Naive thymus-derived CD4-positive, alpha-beta T cell (primary cell): ENCODE measurements around the gene PAIP1. TPM values are rescaled to one million over a fixed set of nuclear protein-coding genes. Genes with fewer than 3 reads are reported as not detected.
"Not testable (repeated sequence)": the region's sequence is repeated elsewhere in the genome, so short reads cannot be mapped to it uniquely, and the experiment has no call there.

ENCODE experiments used
- ATAC-seq: fragments of 150-1000 bp; cut with Tn5 transposase; 2 replicates; pipeline ENCODE4 v1.10.0; 2021; ENCODE audit warnings: mild to moderate bottlenecking, moderate library complexity
- CTCF ChIA-PET: fragments of 350-600 bp; sonication (Branson Sonifier 250); formaldehyde crosslinking; loops from one replicate; lab custom pipeline; 2021; ENCODE audit warnings: antibody characterized with exemption; lab: Charles Lee
- POLR2A ChIA-PET: fragments of 350-600 bp; sonication (Branson Sonifier 250); formaldehyde crosslinking; loops from one replicate; lab custom pipeline; 2021; ENCODE audit warnings: antibody characterized with exemption, inconsistent platforms; lab: Charles Lee
- DNase-seq, 9 donors: peaks; one replicate each; pipeline versions ENCODE4 v3.0.0 to v3.0.0-alpha.2; 2020 to 2022; ENCODE audit warnings: mixed read lengths in 1 of 9
- H3K27ac ChIP-seq: one replicate; pipeline ENCODE4 v1.7.0; 2013; ENCODE audit warnings: mild to moderate bottlenecking, low read depth, low read length, moderate library complexity
- H3K27me3 ChIP-seq, 2 donors: one replicate each; pipeline ENCODE4 v1.7.0; 2013; ENCODE audit warnings: low read length in 2 of 2, mild to moderate bottlenecking in 2 of 2, moderate library complexity in 2 of 2; ENCODE audit not compliant: control insufficient read depth in 2 of 2, insufficient read depth in 2 of 2
- H3K36me3 ChIP-seq, 3 experiments: 1 replicate in 2 of 3; 2 replicates in 1 of 3; pipeline ENCODE4 v1.7.0; 2013; ENCODE audit warnings: low read length in 3 of 3, mild to moderate bottlenecking in 3 of 3, moderate library complexity in 1 of 3; ENCODE audit not compliant: insufficient read depth in 3 of 3, control insufficient read depth in 2 of 3
- H3K4me1 ChIP-seq, 2 donors: one replicate each; pipeline ENCODE4 v1.7.0; 2013; ENCODE audit warnings: low read length in 2 of 2, mild to moderate bottlenecking in 2 of 2, moderate library complexity in 1 of 2; ENCODE audit not compliant: control insufficient read depth in 2 of 2, insufficient read depth in 2 of 2
- H3K4me3 ChIP-seq: 2 replicates; pipeline ENCODE4 v1.7.0; 2013; ENCODE audit warnings: mild to moderate bottlenecking, low read length
- H3K9me3 ChIP-seq, 3 experiments: 1 replicate in 2 of 3; 2 replicates in 1 of 3; pipeline ENCODE4 v1.7.0; 2013; ENCODE audit warnings: low read length in 3 of 3; ENCODE audit not compliant: control insufficient read depth in 2 of 3
- H3K27ac Mint-ChIP-seq, 9 donors: one replicate each; pipeline ENCODE4 v1.8.0; 2020 to 2022; ENCODE audit warnings: mixed read lengths in 9 of 9, mild to moderate bottlenecking in 8 of 9, moderate library complexity in 5 of 9, inconsistent platforms in 2 of 9
- H3K27me3 Mint-ChIP-seq, 5 donors: one replicate each; pipeline ENCODE4 v1.8.0; 2021 to 2022; ENCODE audit warnings: mixed read lengths in 5 of 5, mild to moderate bottlenecking in 1 of 5
- H3K36me3 Mint-ChIP-seq, 5 donors: one replicate each; pipeline ENCODE4 v1.8.0; 2020 to 2022; ENCODE audit warnings: mixed read lengths in 5 of 5, mild to moderate bottlenecking in 3 of 5, inconsistent platforms in 1 of 5
- H3K4me1 Mint-ChIP-seq, 7 donors: one replicate each; pipeline ENCODE4 v1.8.0; 2020 to 2022; ENCODE audit warnings: mixed read lengths in 7 of 7, mild to moderate bottlenecking in 3 of 7, inconsistent platforms in 1 of 7
- H3K4me3 Mint-ChIP-seq, 10 donors: one replicate each; pipeline ENCODE4 v1.8.0; 2020 to 2022; ENCODE audit warnings: mild to moderate bottlenecking in 10 of 10, mixed read lengths in 10 of 10, moderate library complexity in 6 of 10, inconsistent platforms in 2 of 10
- H3K9me3 Mint-ChIP-seq, 11 donors: one replicate each; pipeline ENCODE4 v1.8.0; 2020 to 2022; ENCODE audit warnings: mixed read lengths in 11 of 11, mild to moderate bottlenecking in 4 of 11, inconsistent platforms in 1 of 11, moderate library complexity in 1 of 11
- intact Hi-C, 2 donors: fragments of 100-400 bp; cut with micrococcal nuclease; formaldehyde crosslinking; loops; one replicate each; pipeline ENCODE4 v1.15.1; 2023
- polyA plus RNA-seq, 2 donors: library from polyadenylated mRNA; unstranded; fragments of 300-500 nt; fragmentation: Illumina TruSeq; gene quantifications; one replicate each; pipeline ENCODE4 v1.2.3, GENCODE V29; 2021
- total RNA-seq, 6 experiments: library from RNA in 5 of 6; stranded (reverse) in 5 of 6; gene quantifications; 1 replicate in 5 of 6; 2 replicates in 1 of 6; pipeline ENCODE4 v1.2.3 and lab custom pipeline; 2021 to 2026

The PAIP1 gene
- total and polyA plus RNA-seq, 7 experiments from 2014 or later: 20.7 to 47.8 (median 39.2) TPM

- Mint-ChIP-seq H3K4me1 (no peaks in the 10 kb centered on the region), H3K4me3 (no peak overlapping the region), H3K36me3 (peaks cover 0 to 7% (median 0%) of the 10 kb centered on the region in 5 donors), H3K9me3 (no peaks in the 10 kb centered on the region), H3K27ac (no peak overlapping the region), H3K27me3 (peaks cover 0 to 8% (median 2%) of the 10 kb centered on the region in 5 donors)
- POLR2A ChIA-PET: no interaction called here
- Histone ChIP-seq H3K4me1 (no peaks in the 10 kb centered on the region), H3K27ac (no peak overlapping the region), H3K4me3 (no peak overlapping the region), H3K9me3 (no peaks in the 10 kb centered on the region), H3K36me3 (no peaks in the 10 kb centered on the region), H3K27me3 (no peaks in the 10 kb centered on the region)
- intact Hi-C loops: no loop called here
- ATAC-seq (no peak), DNase-seq (no peak)
- CTCF ChIA-PET: no interaction called here
Measured at GRCh38 chr5:43567967-43568366, 11.1 kb upstream of the PAIP1 start.

- Mint-ChIP-seq H3K9me3 (no peaks in the 10 kb centered on the region), H3K27me3 (peaks cover 5 to 17% (median 11%) of the 10 kb centered on the region in 5 donors), H3K4me3 (no peak overlapping the region), H3K27ac (no peak overlapping the region), H3K4me1 (peaks cover 0 to 2% (median 0%) of the 10 kb centered on the region in 7 donors), H3K36me3 (no peaks in the 10 kb centered on the region)
- intact Hi-C loops: no loop called here
- CTCF ChIA-PET: no interaction called here
- Histone ChIP-seq H3K36me3 (no peaks in the 10 kb centered on the region), H3K27me3 (no peaks in the 10 kb centered on the region), H3K4me3 (no peak overlapping the region), H3K27ac (no peak overlapping the region), H3K9me3 (no peaks in the 10 kb centered on the region), H3K4me1 (no peaks in the 10 kb centered on the region)
- DNase-seq: no peak
- ATAC-seq: no peak
- POLR2A ChIA-PET: no interaction called here
Measured at GRCh38 chr5:43565043-43565442, 8.2 kb upstream of the PAIP1 start.

DNA sequence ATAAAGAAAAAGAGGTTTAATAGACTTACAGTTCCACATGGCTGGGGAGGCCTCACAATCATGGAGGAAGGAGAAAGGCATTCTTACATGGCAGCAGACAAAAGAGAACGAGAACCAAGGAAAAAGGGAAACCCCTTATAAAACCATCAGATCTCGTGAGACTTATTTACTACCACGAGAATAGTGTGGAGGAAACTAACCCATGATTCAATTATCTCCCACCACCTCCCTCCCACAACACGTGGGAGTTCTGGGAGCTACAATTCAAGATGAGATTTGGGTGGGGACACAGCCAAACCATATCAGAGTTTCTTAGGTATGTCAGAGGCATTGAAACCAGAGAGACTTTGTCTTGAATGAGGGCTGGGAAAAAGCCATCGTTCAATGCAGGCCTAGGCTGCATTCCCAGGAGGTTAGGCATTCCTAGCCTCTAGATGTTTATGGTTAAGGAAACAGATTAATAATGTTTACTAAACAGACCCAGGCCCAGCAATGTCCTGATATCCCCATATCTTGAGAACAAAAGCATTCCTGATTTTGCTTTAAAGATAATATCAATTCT lies 7.5 kb upstream of the PAIP1 start:
- ATAC-seq: no peak
- Mint-ChIP-seq H3K9me3 (no peaks in the 10 kb centered on the region), H3K4me1 (peaks cover 0 to 2% (median 0%) of the 10 kb centered on the region in 7 donors), H3K36me3 (no peaks in the 10 kb centered on the region), H3K27ac (no peak overlapping the region), H3K27me3 (peaks cover 5 to 20% (median 11%) of the 10 kb centered on the region in 5 donors), H3K4me3 (no peak overlapping the region)
- ChIA-PET CTCF (no interaction called here), POLR2A (no interaction called here)
- DNase-seq: no peak
- H3K36me3 ChIP-seq: no peaks in the 10 kb centered on the region
- intact Hi-C loops: no loop called here
- H3K9me3 ChIP-seq: no peaks in the 10 kb centered on the region
- H3K27ac ChIP-seq: no peak overlapping the region
- no peaks in the 10 kb centered on the region for H3K27me3 ChIP-seq
- H3K4me1 ChIP-seq: no peaks in the 10 kb centered on the region
- H3K4me3 ChIP-seq: no peak overlapping the region

DNA sequence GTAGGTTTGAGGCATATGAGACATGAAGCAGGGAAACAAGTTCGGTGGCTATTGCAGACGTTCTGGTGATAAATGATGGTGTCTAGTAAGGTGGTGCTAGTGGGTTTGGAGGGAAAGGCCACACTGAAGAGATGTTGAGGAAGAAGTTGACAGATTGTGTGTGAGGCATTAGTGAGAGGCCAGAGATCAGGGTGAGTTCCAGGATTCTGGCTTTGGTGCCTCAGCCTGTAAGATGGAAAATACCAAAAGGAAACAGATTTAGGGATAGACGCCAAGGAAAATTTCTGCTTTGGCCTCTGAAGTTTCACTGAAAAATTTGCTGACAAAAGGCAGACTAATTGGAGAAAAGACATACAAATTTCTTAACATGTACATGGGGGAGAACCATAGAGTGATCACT lies 6.4 kb upstream of the PAIP1 start:
- H3K36me3 ChIP-seq: no peaks in the 10 kb centered on the region
- no peak overlapping the region for H3K4me3 Mint-ChIP-seq
- H3K4me1 Mint-ChIP-seq: peaks cover 0 to 3% (median 0%) of the 10 kb centered on the region in 7 donors
- no peaks in the 10 kb centered on the region for H3K9me3 ChIP-seq
- no peaks in the 10 kb centered on the region for H3K4me1 ChIP-seq
- H3K27ac Mint-ChIP-seq: no peak overlapping the region
- H3K4me3 ChIP-seq: no peak overlapping the region
- H3K27me3 Mint-ChIP-seq: peaks cover 5 to 23% (median 11%) of the 10 kb centered on the region in 5 donors
- H3K27ac ChIP-seq: no peak overlapping the region
- ChIA-PET CTCF (no interaction called here), POLR2A (no interaction called here)
- no peaks in the 10 kb centered on the region for H3K27me3 ChIP-seq
- H3K36me3 Mint-ChIP-seq: no peaks in the 10 kb centered on the region
- ATAC-seq (no peak), DNase-seq (no peak)
- intact Hi-C loops: no loop called here
- H3K9me3 Mint-ChIP-seq: no peaks in the 10 kb centered on the region

DNA sequence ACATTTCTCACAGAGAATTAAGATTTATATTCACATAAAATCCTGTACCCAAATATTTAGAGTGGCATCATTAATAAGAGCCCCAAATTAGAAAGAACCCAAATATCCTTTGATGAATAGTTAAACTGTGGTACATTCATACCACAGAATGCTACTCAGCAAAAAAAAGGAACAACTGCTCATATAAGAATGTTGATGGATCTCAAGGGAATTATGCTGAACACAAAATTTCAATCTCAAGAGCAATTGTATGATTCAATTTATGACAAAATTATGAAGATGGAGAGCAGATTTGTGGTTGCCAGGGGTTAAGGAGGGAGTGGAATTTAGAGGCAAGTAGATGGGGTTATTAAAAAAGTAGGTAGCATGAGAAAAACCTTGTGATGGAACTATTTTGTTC lies 4.5 kb upstream of the PAIP1 start:
- no peak overlapping the region for H3K27ac ChIP-seq
- H3K4me3 ChIP-seq: no peak overlapping the region
- H3K9me3 Mint-ChIP-seq: no peaks in the 10 kb centered on the region
- intact Hi-C loops: no loop called here
- ATAC-seq (no peak), DNase-seq (no peak)
- H3K36me3 Mint-ChIP-seq: peaks cover 0 to 5% (median 0%) of the 10 kb centered on the region in 5 donors
- H3K4me3 Mint-ChIP-seq: no peak overlapping the region
- ChIA-PET POLR2A (interaction anchor here (1.6 kb wide), 1 partner anchor 77 kb away, joined by 6 read pairs; the partner anchor contains the start of gene TMEM267), CTCF (no interaction called here)
- peaks cover 0 to 9% (median 7%) of the 10 kb centered on the region in 7 donors for H3K4me1 Mint-ChIP-seq
- H3K27me3 ChIP-seq: no peaks in the 10 kb centered on the region
- H3K36me3 ChIP-seq: no peaks in the 10 kb centered on the region
- H3K27me3 Mint-ChIP-seq: peaks cover 5 to 21% (median 11%) of the 10 kb centered on the region in 5 donors
- H3K9me3 ChIP-seq: no peaks in the 10 kb centered on the region
- peaks cover 0 to 5% of the 10 kb centered on the region in 2 donors for H3K4me1 ChIP-seq
- H3K27ac Mint-ChIP-seq: no peak overlapping the region

DNA sequence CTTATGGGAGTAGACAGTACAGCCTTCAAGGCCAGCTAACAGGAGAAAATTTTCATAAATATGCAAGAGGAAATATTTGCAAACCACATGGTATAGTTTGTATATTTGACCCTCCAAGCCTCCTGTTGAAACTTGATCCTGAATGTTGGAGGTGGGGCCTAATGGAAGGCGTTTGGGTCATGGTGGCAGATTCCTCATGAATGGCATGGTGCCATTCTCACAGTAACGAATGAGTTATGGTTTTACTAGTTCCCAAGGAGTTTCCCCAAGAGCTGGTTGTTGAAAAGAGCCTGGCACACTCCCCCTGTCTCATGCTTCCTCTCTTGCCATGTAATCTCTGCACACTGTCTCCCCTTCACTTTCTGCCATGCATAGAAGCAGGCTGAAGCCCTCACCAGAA lies 3.3 kb upstream of the PAIP1 start:
- no peaks in the 10 kb centered on the region for H3K9me3 Mint-ChIP-seq
- no peak for ATAC-seq
- POLR2A ChIA-PET: interaction anchor here (1.4 to 1.6 kb wide), 2 partner anchors 17 to 76 kb away, joined by 3 to 6 read pairs; partner anchors contain the start of gene TMEM267
- H3K27ac ChIP-seq: no peak overlapping the region
- DNase-seq: no peak
- peaks cover 6 to 12% (median 7%) of the 10 kb centered on the region in 7 donors for H3K4me1 Mint-ChIP-seq
- H3K4me3 Mint-ChIP-seq: no peak overlapping the region
- H3K27me3 Mint-ChIP-seq: peaks cover 5 to 21% (median 9%) of the 10 kb centered on the region in 5 donors
- H3K36me3 ChIP-seq: no peaks in the 10 kb centered on the region
- CTCF ChIA-PET: no interaction called here
- H3K27me3 ChIP-seq: no peaks in the 10 kb centered on the region
- intact Hi-C loops: no loop called here
- no peak overlapping the region for H3K27ac Mint-ChIP-seq
- H3K4me1 ChIP-seq: peaks cover 9 to 11% of the 10 kb centered on the region in 2 donors
- H3K9me3 ChIP-seq: no peaks in the 10 kb centered on the region
- H3K4me3 ChIP-seq: no peak overlapping the region
- H3K36me3 Mint-ChIP-seq: peaks cover 0 to 5% (median 0%) of the 10 kb centered on the region in 5 donors

DNA sequence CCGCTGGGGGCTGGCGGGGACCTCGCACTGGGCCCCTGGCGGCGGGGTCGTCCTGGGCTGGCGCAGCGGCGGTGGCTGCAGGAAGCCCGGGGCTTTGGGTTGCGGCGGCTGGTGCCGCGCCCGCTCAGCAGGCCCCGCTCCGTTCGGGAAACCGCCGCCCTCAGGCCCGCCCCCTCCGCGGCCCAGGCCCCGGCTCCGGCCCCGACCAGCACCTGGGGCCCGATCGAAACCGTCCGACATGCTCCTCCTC lies 345 bp downstream of the PAIP1 start:
- Mint-ChIP-seq H3K27me3 (peaks cover 0 to 17% (median 3%) of the 10 kb centered on the region in 5 donors), H3K27ac (peak overlapping the region in 4 of 9 donors; percentile 54 to 99 (median 95))

More for the DNA sequence above, 345 bp downstream of the PAIP1 start:
- ChIA-PET POLR2A (interaction anchor here (0.9 to 4.0 kb wide), 8 partner anchors 9 to 564 kb away, joined by 3 to 47 read pairs (median 4); partner anchors contain the start of genes C5orf34, NNT and TMEM267), CTCF (interaction anchor here (1.0 to 1.6 kb wide), 2 partner anchors 46 to 73 kb away, joined by 4 to 9 read pairs; partner anchors contain the start of genes NNT and TMEM267)
- not testable (repeated sequence) for H3K9me3 Mint-ChIP-seq, H3K36me3 ChIP-seq, H3K36me3 Mint-ChIP-seq, DNase-seq, H3K27me3 ChIP-seq, H3K9me3 ChIP-seq
- peaks cover 17 to 30% of the 10 kb centered on the region in 2 donors for H3K4me1 ChIP-seq
- intact Hi-C loops: loop anchor here (1.0 to 5.0 kb wide), 17 partner anchors 41 to 1652 kb away; partner anchors contain the start of genes MRPS30 (in 2 of the 2), NNT (in 2 of the 2), RIMOC1 (in 2 of the 2) and C5orf34 (in 1 of the 2)
- ATAC-seq: peak; percentile 50
- H3K4me3 ChIP-seq: peak overlapping the region; percentile 79
- peak overlapping the region; percentile 96 for H3K27ac ChIP-seq
- H3K4me1 Mint-ChIP-seq: peaks cover 6 to 17% (median 7%) of the 10 kb centered on the region in 7 donors
- H3K4me3 Mint-ChIP-seq: peak overlapping the region in 6 of 10 donors; percentile 33 to 97 (median 93)
